Measurements from ENCODE around the gene OTOF.

Gene OTOF

DNA sequence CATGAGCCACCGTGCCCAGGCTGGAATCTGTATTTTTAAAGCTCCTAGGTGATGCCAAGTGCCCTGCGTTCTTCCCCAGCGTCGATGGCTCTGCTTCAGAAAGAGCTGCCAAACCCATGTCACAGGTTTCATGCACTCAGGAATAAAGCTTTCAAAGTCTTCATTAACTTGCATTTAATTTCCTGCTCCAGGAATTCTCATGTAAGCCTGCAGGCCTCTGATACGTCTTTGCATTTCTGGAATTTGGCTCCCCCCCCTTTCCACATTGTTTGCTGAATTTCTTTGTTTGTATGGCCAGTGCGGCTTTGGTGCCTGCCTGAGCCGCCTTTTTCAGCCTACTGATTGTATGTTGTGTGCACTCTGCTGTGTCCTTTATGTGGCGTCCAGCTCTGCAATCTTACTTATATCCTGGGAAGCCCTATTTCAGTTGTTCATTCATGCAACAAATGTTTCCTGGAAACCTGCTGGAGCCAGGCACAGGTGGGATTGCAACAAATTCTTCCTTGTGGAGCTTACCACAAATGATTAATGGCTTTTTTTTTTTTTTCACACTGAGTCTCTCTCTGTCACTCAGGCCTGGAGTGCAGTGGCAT, 17.9 kb upstream of the OTOF start:
- no peak overlapping the region for H3K4me3 ChIP-seq (ENCODE audit: low read length)
- no peaks in the 10 kb centered on the region for H3K27me3 ChIP-seq (ENCODE audit: control insufficient read depth, insufficient read depth, low read length)

DNA sequence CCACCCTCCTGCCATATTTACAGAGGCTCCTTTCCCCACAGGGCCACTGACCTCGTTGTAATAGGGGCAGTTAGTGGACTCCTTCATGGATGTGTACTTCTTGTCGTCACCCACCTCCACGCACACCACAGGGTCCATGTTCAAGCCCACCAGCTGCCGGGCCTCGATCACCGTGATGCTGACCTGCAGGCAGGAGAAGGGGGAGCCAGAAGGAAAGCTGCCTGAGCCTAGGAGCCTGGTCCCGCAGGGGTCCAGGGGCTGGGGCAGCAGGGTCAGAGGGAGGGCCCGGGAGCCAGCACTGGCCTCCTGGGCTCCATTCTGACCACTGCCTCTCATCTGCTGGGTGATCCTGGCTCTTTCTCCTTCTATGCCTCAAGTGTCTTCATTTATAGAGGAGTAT, 17.0 kb upstream of the OTOF start:
- Histone ChIP-seq H3K27me3 (ENCODE audit: control insufficient read depth, insufficient read depth, low read length) (no peaks in the 10 kb centered on the region), H3K36me3 (ENCODE audit: control insufficient read depth, insufficient read depth, low read length) (no peaks in the 10 kb centered on the region), H3K4me3 (ENCODE audit: low read length) (no peak overlapping the region), H3K9me3 (ENCODE audit: control insufficient read depth, low read length) (no peaks in the 10 kb centered on the region), H3K4me1 (ENCODE audit: control insufficient read depth, insufficient read depth, low read length) (peaks cover 12% of the 10 kb centered on the region), H3K9ac (ENCODE audit: low read length) (no peak overlapping the region)

More for the DNA sequence above, 17.9 kb upstream of the OTOF start:
- Histone ChIP-seq H3K4me1 (ENCODE audit: control insufficient read depth, insufficient read depth, low read length) (peaks cover 12% of the 10 kb centered on the region), H3K9ac (ENCODE audit: low read length) (no peak overlapping the region), H3K36me3 (ENCODE audit: control insufficient read depth, insufficient read depth, low read length) (no peaks in the 10 kb centered on the region), H3K9me3 (ENCODE audit: control insufficient read depth, low read length) (no peaks in the 10 kb centered on the region)

DNA sequence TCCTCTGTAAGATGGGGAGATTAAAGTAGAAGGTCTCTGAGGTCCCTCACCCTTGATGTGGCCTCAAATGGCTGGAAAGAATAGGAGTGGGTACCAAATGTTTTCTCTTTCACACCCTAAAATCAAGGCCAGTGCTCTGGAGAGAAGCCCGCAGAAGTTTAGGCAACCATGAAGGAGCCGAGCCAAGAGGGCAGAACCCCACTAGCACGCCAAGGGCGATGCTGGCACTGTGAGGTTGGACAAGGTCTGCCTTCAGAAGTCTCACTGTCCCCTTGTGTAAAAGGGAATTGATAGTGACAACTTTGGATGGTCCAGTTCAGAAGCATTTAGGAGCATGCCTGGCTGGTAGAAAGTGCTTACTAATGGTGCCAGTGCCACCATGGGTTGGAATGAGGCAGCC, 16.3 kb upstream of the OTOF start:
- Histone ChIP-seq H3K9me3 (ENCODE audit: control insufficient read depth, low read length) (no peaks in the 10 kb centered on the region), H3K4me3 (ENCODE audit: low read length) (no peak overlapping the region), H3K36me3 (ENCODE audit: control insufficient read depth, insufficient read depth, low read length) (no peaks in the 10 kb centered on the region), H3K27me3 (ENCODE audit: control insufficient read depth, insufficient read depth, low read length) (no peaks in the 10 kb centered on the region), H3K9ac (ENCODE audit: low read length) (no peak overlapping the region), H3K4me1 (ENCODE audit: control insufficient read depth, insufficient read depth, low read length) (peaks cover 12% of the 10 kb centered on the region)

GRCh38 chr2:26493566-26493965, 15.6 kb upstream of the OTOF start:
- H3K4me3 ChIP-seq (ENCODE audit: low read length), result no peak overlapping the region
- peaks cover 12% of the 10 kb centered on the region for H3K4me1 ChIP-seq (ENCODE audit: control insufficient read depth, insufficient read depth, low read length)
- no peaks in the 10 kb centered on the region for H3K27me3 ChIP-seq (ENCODE audit: control insufficient read depth, insufficient read depth, low read length)
- no peak overlapping the region for H3K9ac ChIP-seq (ENCODE audit: low read length)
- no peaks in the 10 kb centered on the region for H3K9me3 ChIP-seq (ENCODE audit: control insufficient read depth, low read length)
- H3K36me3 ChIP-seq (ENCODE audit: control insufficient read depth, insufficient read depth, low read length), result no peaks in the 10 kb centered on the region

GRCh38 chr2:26492749-26493515, 15.0 kb upstream of the OTOF start:
- Histone ChIP-seq H3K9ac (ENCODE audit: low read length) (no peak overlapping the region), H3K4me3 (ENCODE audit: low read length) (no peak overlapping the region), H3K4me1 (ENCODE audit: control insufficient read depth, insufficient read depth, low read length) (peaks cover 12% of the 10 kb centered on the region), H3K27me3 (ENCODE audit: control insufficient read depth, insufficient read depth, low read length) (no peaks in the 10 kb centered on the region), H3K36me3 (ENCODE audit: control insufficient read depth, insufficient read depth, low read length) (no peaks in the 10 kb centered on the region), H3K9me3 (ENCODE audit: control insufficient read depth, low read length) (no peaks in the 10 kb centered on the region)

DNA sequence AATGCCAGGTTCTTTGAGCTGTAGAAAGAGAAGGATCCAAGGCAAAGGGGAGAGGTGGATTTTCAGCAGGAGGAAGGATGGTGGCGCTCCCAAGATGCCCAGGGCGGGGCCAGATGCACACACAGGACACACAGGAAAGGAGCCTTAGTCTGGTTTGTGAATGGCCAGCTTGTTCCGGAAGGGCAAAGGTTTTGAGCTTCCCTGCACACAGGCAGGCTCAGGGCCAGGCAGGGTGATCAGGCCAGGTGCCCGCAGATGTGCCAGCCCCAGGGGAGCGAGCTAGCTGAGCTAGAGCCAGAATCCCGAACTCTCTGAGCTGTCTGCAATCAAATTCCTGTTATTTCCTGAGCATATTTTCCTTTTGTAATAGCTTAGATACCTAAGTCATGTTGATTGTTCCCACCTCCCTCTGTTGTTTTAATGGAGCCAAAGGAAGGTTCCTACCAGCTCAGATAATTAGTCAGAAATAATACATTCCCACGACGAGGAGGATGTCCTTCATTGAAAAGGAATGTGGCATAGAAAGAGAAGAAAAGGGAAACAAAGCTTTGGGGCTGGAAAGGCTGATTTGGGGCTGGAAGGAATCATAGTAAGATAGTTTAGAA, 13.7 kb upstream of the OTOF start:
- Histone ChIP-seq H3K9ac (ENCODE audit: low read length) (no peak overlapping the region), H3K27me3 (ENCODE audit: control insufficient read depth, insufficient read depth, low read length) (no peaks in the 10 kb centered on the region), H3K4me1 (ENCODE audit: control insufficient read depth, insufficient read depth, low read length) (peaks cover 12% of the 10 kb centered on the region), H3K36me3 (ENCODE audit: control insufficient read depth, insufficient read depth, low read length) (no peaks in the 10 kb centered on the region), H3K4me3 (ENCODE audit: low read length) (no peak overlapping the region), H3K9me3 (ENCODE audit: control insufficient read depth, low read length) (no peaks in the 10 kb centered on the region)

DNA sequence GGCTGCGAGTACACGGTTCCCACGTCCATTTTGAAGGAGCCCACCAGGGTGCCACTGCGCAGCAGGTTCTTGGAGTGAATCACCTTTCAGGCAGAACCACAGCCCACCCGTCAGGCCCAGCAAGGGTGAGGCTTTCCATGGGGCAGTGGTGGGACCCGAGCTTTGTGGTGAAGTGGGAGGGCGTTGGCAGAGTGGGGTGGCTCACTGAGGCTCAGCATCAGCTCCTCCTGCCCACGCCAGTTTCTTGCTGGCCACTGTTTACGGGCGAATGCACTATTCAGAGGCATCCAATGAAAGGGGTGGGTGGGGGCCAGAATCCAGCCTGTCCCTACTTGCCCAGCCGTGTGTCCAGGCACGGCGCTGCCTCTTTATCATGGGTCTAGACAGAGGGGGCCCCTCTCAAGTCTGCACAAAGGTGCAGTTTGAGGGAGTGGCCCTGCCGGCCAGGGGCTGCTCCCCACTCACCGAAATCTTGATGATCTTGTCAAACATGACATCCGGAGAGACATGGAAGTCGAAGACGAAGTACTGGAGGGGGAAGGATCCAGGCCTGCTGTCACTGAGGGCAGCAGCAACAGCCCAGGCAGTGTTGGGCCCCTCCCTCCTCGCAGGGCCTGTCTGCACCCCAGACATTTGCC, 11.4 kb upstream of the OTOF start:
- no peak overlapping the region for H3K4me3 ChIP-seq (ENCODE audit: low read length)
- H3K36me3 ChIP-seq (ENCODE audit: control insufficient read depth, insufficient read depth, low read length), result no peaks in the 10 kb centered on the region
- no peak overlapping the region for H3K9ac ChIP-seq (ENCODE audit: low read length)
- no peaks in the 10 kb centered on the region for H3K9me3 ChIP-seq (ENCODE audit: control insufficient read depth, low read length)
- H3K27me3 ChIP-seq (ENCODE audit: control insufficient read depth, insufficient read depth, low read length), result no peaks in the 10 kb centered on the region
- no peaks in the 10 kb centered on the region for H3K4me1 ChIP-seq (ENCODE audit: control insufficient read depth, insufficient read depth, low read length)

DNA sequence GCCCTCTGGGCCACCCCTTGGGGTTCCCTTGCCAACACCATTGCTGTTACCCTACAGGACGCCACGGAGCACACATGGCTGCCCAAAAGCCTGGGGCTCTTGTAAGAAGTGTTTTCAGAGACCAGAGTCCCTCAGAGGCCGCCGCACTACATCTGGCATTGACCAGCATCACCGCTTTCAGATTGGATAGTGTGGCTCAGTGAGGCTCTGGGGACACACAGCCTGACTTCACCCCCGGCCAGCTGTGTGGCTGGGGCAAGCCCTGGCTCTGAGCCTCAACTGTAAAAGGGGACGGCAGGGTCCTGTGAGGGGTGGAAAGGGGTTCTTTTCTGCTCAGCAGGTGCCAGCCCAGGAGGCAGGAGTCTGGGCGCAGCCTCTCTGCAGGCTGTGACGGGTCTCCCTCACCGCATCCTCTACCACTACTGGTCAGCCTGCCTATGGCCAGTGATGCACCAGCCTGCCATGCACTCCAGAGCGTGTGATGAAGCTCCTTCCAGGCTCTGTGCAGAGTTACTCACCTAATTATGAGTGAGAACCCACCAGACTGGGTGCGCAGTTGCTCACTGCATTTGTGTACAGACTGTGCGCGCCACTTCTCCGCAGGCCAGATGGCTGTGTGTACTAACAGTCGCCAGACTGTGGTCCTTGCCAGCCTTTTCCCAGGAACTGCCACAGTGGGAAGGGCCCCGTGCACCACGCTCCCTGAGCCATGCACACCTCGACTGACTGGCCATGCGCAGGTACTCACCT, 10.7 kb upstream of the OTOF start:
- no peak overlapping the region for H3K4me3 ChIP-seq (ENCODE audit: low read length)
- no peaks in the 10 kb centered on the region for H3K36me3 ChIP-seq (ENCODE audit: control insufficient read depth, insufficient read depth, low read length)
- H3K9me3 ChIP-seq (ENCODE audit: control insufficient read depth, low read length), result no peaks in the 10 kb centered on the region
- no peaks in the 10 kb centered on the region for H3K4me1 ChIP-seq (ENCODE audit: control insufficient read depth, insufficient read depth, low read length)
- H3K27me3 ChIP-seq (ENCODE audit: control insufficient read depth, insufficient read depth, low read length), result no peaks in the 10 kb centered on the region
- no peak overlapping the region for H3K9ac ChIP-seq (ENCODE audit: low read length)

DNA sequence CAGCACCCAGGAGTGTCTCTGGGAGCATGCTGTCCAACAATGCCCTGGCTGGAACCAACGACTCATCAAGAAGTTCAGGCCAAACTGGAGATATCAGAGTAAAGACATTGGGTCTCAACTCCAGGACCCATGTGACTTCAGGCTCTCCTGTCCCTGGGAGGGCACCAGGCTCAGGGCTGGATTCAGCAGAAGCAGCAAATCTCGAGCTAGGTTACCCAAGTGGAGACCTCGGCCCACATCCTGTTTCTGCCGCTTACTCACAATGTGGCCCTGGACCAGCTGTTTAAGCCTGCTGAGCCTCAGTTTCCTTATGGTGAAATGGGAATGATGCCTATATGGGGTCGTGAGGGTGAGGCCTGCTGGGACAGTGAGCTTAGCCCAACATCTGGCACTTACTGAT, 9.3 kb upstream of the OTOF start:
- no peaks in the 10 kb centered on the region for H3K27me3 ChIP-seq (ENCODE audit: control insufficient read depth, insufficient read depth, low read length)
- no peaks in the 10 kb centered on the region for H3K36me3 ChIP-seq (ENCODE audit: control insufficient read depth, insufficient read depth, low read length)
- no peaks in the 10 kb centered on the region for H3K9me3 ChIP-seq (ENCODE audit: control insufficient read depth, low read length)
- H3K9ac ChIP-seq (ENCODE audit: low read length), result no peak overlapping the region
- H3K4me3 ChIP-seq (ENCODE audit: low read length), result no peak overlapping the region
- H3K4me1 ChIP-seq (ENCODE audit: control insufficient read depth, insufficient read depth, low read length), result no peaks in the 10 kb centered on the region

DNA sequence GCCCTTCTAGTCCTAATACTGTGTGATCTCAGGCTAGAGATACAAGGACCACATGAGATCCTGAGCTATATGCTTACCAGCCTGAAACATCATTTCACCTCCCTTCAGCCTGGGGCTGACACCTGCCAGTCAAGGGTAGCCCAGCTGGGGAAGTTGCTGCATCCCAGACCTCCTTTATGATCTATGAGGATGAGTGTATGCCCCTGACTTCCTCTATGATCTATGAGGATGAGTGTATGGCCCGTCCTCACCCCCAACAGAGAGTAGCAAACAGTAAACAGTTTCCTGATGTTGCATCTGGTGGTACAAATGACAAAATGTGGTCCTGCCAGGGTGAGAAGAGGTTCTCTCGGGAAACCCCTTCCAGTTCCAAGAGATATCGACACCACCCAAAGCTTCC, 8.9 kb upstream of the OTOF start:
- Histone ChIP-seq H3K9me3 (ENCODE audit: control insufficient read depth, low read length) (no peaks in the 10 kb centered on the region), H3K9ac (ENCODE audit: low read length) (no peak overlapping the region), H3K27me3 (ENCODE audit: control insufficient read depth, insufficient read depth, low read length) (no peaks in the 10 kb centered on the region), H3K4me3 (ENCODE audit: low read length) (no peak overlapping the region), H3K36me3 (ENCODE audit: control insufficient read depth, insufficient read depth, low read length) (no peaks in the 10 kb centered on the region), H3K4me1 (ENCODE audit: control insufficient read depth, insufficient read depth, low read length) (no peaks in the 10 kb centered on the region)

DNA sequence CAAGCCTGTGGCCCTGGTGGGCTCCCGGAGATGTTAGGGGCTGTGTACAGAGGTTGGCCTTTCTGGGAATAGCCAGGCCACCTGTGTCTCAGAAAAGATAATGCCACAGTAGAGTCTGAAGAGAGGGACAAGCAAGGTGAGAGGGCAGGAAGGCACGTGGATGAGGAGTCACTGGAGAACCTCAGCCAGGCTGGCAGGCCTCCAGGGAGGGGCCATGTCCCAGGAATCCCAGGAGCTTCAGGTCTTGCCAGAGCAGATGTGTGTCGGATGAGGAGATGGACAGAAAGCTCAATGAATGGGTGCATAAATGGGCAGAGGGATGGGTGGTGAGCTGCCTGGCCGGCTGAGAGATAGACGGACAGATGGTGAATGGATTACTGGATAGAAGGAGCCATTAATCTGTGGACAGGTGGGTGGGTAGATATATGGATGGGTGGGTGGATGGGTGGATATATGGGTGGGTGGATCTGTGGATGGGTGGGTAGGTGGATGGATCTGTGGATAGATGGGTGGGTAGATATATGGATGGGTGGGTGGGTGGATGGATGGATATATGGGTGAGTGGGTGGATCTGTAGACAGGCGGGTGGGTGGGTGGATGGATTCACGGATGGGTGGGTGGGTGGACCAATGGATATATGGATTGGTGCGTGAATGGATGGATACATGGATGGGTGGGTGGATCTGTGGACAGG, 7.9 kb upstream of the OTOF start:
- no peaks in the 10 kb centered on the region for H3K36me3 ChIP-seq (ENCODE audit: control insufficient read depth, insufficient read depth, low read length)
- no peaks in the 10 kb centered on the region for H3K9me3 ChIP-seq (ENCODE audit: control insufficient read depth, low read length)
- no peak overlapping the region for H3K9ac ChIP-seq (ENCODE audit: low read length)
- H3K4me3 ChIP-seq (ENCODE audit: low read length), result no peak overlapping the region
- H3K27me3 ChIP-seq (ENCODE audit: control insufficient read depth, insufficient read depth, low read length), result no peaks in the 10 kb centered on the region
- H3K4me1 ChIP-seq (ENCODE audit: control insufficient read depth, insufficient read depth, low read length), result peaks cover 1% of the 10 kb centered on the region
